Liver (tissue), 9 donors: Measurements from ENCODE around the gene PGGT1B. TPM values are rescaled to one million over a fixed set of nuclear protein-coding genes. Genes with fewer than 3 reads are reported as not detected.

Source experiments
- DNase-seq: peaks from one replicate; pipeline ENCODE4 v3.0.0-alpha.2; 2017; ENCODE audit warnings: low spot score
- H3K27ac ChIP-seq, 2 donors: one replicate each; pipeline ENCODE4 v1.7.0; 2013; ENCODE audit warnings: inconsistent platforms in 2 of 2, low read length in 2 of 2, control low read depth in 1 of 2, low read depth in 1 of 2, mild to moderate bottlenecking in 1 of 2
- H3K27me3 ChIP-seq, 4 donors: one replicate each; pipeline versions ENCODE4 v1.6.1 to v1.7.0; 2013; ENCODE audit warnings: low read length in 3 of 4, inconsistent platforms in 1 of 4, mild to moderate bottlenecking in 1 of 4, moderate library complexity in 1 of 4; ENCODE audit not compliant: control insufficient read depth in 4 of 4, insufficient read depth in 4 of 4
- H3K36me3 ChIP-seq, 4 donors: one replicate each; pipeline versions ENCODE4 v1.6.1 to v1.7.0; 2013; ENCODE audit warnings: low read length in 3 of 4, mild to moderate bottlenecking in 3 of 4, low read depth in 1 of 4, moderate library complexity in 1 of 4; ENCODE audit not compliant: control insufficient read depth in 4 of 4, insufficient read depth in 3 of 4
- H3K4me1 ChIP-seq, 4 donors: one replicate each; pipeline versions ENCODE4 v1.6.1 to v1.7.0; 2013; ENCODE audit warnings: low read length in 3 of 4, mild to moderate bottlenecking in 3 of 4, moderate library complexity in 1 of 4; ENCODE audit not compliant: control insufficient read depth in 4 of 4, insufficient read depth in 4 of 4
- H3K4me3 ChIP-seq, 3 donors: one replicate each; pipeline versions ENCODE4 v1.6.1 to v1.7.0; 2013; ENCODE audit warnings: low read length in 3 of 3, control low read depth in 1 of 3, low read depth in 1 of 3, mild to moderate bottlenecking in 1 of 3
- H3K9ac ChIP-seq, 2 donors: one replicate each; pipeline ENCODE4 v1.7.0; 2013; ENCODE audit warnings: low read length in 2 of 2, mild to moderate bottlenecking in 2 of 2, moderate library complexity in 2 of 2, control low read depth in 1 of 2, low read depth in 1 of 2
- H3K9me3 ChIP-seq, 4 donors: one replicate each; pipeline versions ENCODE4 v1.6.1 to v1.7.0; 2013; ENCODE audit warnings: low read length in 3 of 4; ENCODE audit not compliant: control insufficient read depth in 4 of 4
- ATF3 ChIP-seq: IDR thresholded peaks from 2 replicates; pipeline ENCODE4 v1.6.1; 2016; ENCODE audit warnings: antibody characterized with exemption
- CTCF ChIP-seq: fragments of 150-350 bp; IDR thresholded peaks from 2 replicates; pipeline ENCODE4 v1.5.1; 2017; ENCODE audit warnings: improper control_type of control experiment, low read depth, low read length; ENCODE audit not compliant: missing input control
- FOXA2 ChIP-seq: IDR thresholded peaks from 2 replicates; pipeline ENCODE4 v1.6.1; 2016; ENCODE audit warnings: antibody characterized with exemption
- GABPA ChIP-seq, 2 donors: IDR thresholded peaks in 1 of 2; conservative IDR thresholded peaks in 1 of 2; 2 replicates each; pipeline ENCODE4 v1.6.1; 2016; ENCODE audit warnings: antibody characterized with exemption in 2 of 2, mild to moderate bottlenecking in 1 of 2, moderate library complexity in 1 of 2
- HNF4A ChIP-seq, 2 donors: conservative IDR thresholded peaks; 2 replicates each; pipeline ENCODE4 v1.6.1; 2016; ENCODE audit warnings: antibody characterized with exemption in 2 of 2, mild to moderate bottlenecking in 2 of 2
- JUND ChIP-seq, 2 donors: IDR thresholded peaks; 2 replicates each; pipeline ENCODE4 v1.6.1; 2016; ENCODE audit warnings: antibody characterized with exemption in 2 of 2
- MAX ChIP-seq: IDR thresholded peaks from 2 replicates; pipeline ENCODE4 v1.6.1; 2016; ENCODE audit warnings: antibody characterized with exemption
- NR2F2 ChIP-seq: IDR thresholded peaks from 2 replicates; pipeline ENCODE4 v1.6.1; 2016; ENCODE audit warnings: antibody characterized with exemption
- RAD21 ChIP-seq, 2 donors: IDR thresholded peaks; 2 replicates each; pipeline ENCODE4 v1.6.1; 2016; ENCODE audit warnings: antibody characterized with exemption in 2 of 2, mild to moderate bottlenecking in 2 of 2
- REST ChIP-seq: IDR thresholded peaks from 2 replicates; pipeline ENCODE4 v1.6.1; 2016; ENCODE audit warnings: antibody characterized with exemption, mild to moderate bottlenecking
- RXRA ChIP-seq, 2 donors: IDR thresholded peaks; 2 replicates each; pipeline ENCODE4 v1.6.1; 2017 to 2018; ENCODE audit warnings: antibody characterized with exemption in 2 of 2, mild to moderate bottlenecking in 1 of 2
- TAF1 ChIP-seq: conservative IDR thresholded peaks from 2 replicates; pipeline ENCODE4 v1.6.1; 2016; ENCODE audit warnings: antibody characterized with exemption, mild to moderate bottlenecking
- YY1 ChIP-seq: IDR thresholded peaks from 2 replicates; pipeline ENCODE4 v1.6.1; 2016; ENCODE audit warnings: antibody characterized with exemption, mild to moderate bottlenecking
- ZBTB33 ChIP-seq: IDR thresholded peaks from 2 replicates; pipeline ENCODE4 v1.6.1; 2016; ENCODE audit warnings: antibody characterized with exemption
- WGBS: extraction: QIAGEN DNeasy Blood & Tissue Kit; methylation state at CpG from one replicate; pipeline ENCODE4 v1.1.7; 2013; 5-methylcytosine and 5-hydroxymethylcytosine counted together
- polyA plus RNA-seq, 2 donors: library from polyadenylated mRNA; stranded (reverse) in 1 of 2; unstranded in 1 of 2; fragments of 200-250 nt in 1 of 2; fragments of >200 nt in 1 of 2; fragmentation: Nextera tagmentation in 1 of 2; extraction: Ambion mirVana in 1 of 2; gene quantifications; one replicate each; pipeline versions ENCODE4 v1.2.1 to v1.2.3, GENCODE V29; 2013 to 2015
- total RNA-seq, 2 donors: library from RNA; depleted of rRNA; stranded (reverse); fragments of >200 nt; gene quantifications; one replicate each; pipeline ENCODE4 v1.2.3, GENCODE V29; 2014
- donor health status: healthy.
- donor health status: healthy.
- donor health status: healthy.
- donor health status: healthy.
- donor health status: healthy.

The PGGT1B gene
- total and polyA plus RNA-seq, 4 donors: 4.9 to 15.7 (median 5.6) TPM

- DNase-seq: no peak
- H3K36me3 ChIP-seq: no peaks in the 10 kb centered on the region
- no peaks in the 10 kb centered on the region for H3K4me1 ChIP-seq
- TF ChIP-seq CTCF: no peak
- no peak for TF ChIP-seq TAF1
- TF ChIP-seq ATF3: no peak
- TF ChIP-seq RXRA (IDR thresholded peaks at IDR 0.05): no peak
- no peak for TF ChIP-seq YY1
- no peak for TF ChIP-seq NR2F2
- no peak for TF ChIP-seq ZBTB33
- TF ChIP-seq HNF4A (conservative IDR thresholded peaks at IDR 0.05): no peak
- no peak for TF ChIP-seq MAX
- no peak for TF ChIP-seq REST
- H3K27me3 ChIP-seq: no peaks in the 10 kb centered on the region
- no peak overlapping the region for H3K9ac ChIP-seq
- no peaks in the 10 kb centered on the region for H3K9me3 ChIP-seq
- H3K27ac ChIP-seq: no peak overlapping the region
- 88% methylated on average over 4 of the region's 4 CpGs for WGBS
- no peak overlapping the region for H3K4me3 ChIP-seq
Observed at GRCh38 chr5:115289104-115289503, 26.4 kb upstream of the PGGT1B start.

- no peaks in the 10 kb centered on the region for H3K27me3 ChIP-seq
- no peak overlapping the region for H3K4me3 ChIP-seq
- DNase-seq: no peak
- H3K36me3 ChIP-seq: no peaks in the 10 kb centered on the region
- H3K9me3 ChIP-seq: no peaks in the 10 kb centered on the region
- H3K9ac ChIP-seq: no peak overlapping the region
- no peak overlapping the region for H3K27ac ChIP-seq
- WGBS: 85% methylated on average over 1 of the region's 1 CpG
- no peaks in the 10 kb centered on the region for H3K4me1 ChIP-seq
- TF ChIP-seq YY1: no peak
- TF ChIP-seq RAD21 (IDR thresholded peaks at IDR 0.05): no peak
- no peak for TF ChIP-seq ZBTB33
- TF ChIP-seq JUND (IDR thresholded peaks at IDR 0.05): no peak
- TF ChIP-seq HNF4A (conservative IDR thresholded peaks at IDR 0.05): no peak
- TF ChIP-seq FOXA2: no peak
- TF ChIP-seq GABPA (IDR thresholded peaks at IDR 0.05 in 1 of 2, conservative IDR thresholded peaks at IDR 0.05 in 1 of 2): no peak
- no peak for TF ChIP-seq REST
- TF ChIP-seq CTCF: no peak
- no peak for TF ChIP-seq NR2F2
- no peak for TF ChIP-seq MAX
Observed at GRCh38 chr5:115284021-115284420, 21.3 kb upstream of the PGGT1B start.
